ENCODE data around the gene PRDM16. TPM values are rescaled to one million over a fixed set of nuclear protein-coding genes. Genes with fewer than 3 reads are reported as not detected.

PRDM16 gene
- total RNA-seq, 2 donors from 2014 or later: 0.79 to 6.1 TPM

- no peak for DNase-seq
- H3K4me3 ChIP-seq: peak overlapping the region; percentile 0
These were observed 325.3 kb downstream of the PRDM16 start for GRCh38 chr1:3393987-3394920.

GRCh38 chr1:3396411-3396810, 327.4 kb downstream of the PRDM16 start:
- no peak overlapping the region for H3K4me3 ChIP-seq
- no peak overlapping the region for H3K27ac ChIP-seq
- intact Hi-C loops (cut with DNase I): no loop called here
- peaks cover 4% of the 10 kb centered on the region for H3K27me3 ChIP-seq
- no peak for DNase-seq
- TF ChIP-seq CTCF (IDR thresholded peaks at IDR 0.05): no peak
- H3K9ac ChIP-seq (ENCODE audit: low read depth in 2 of 2, low read length in 2 of 2): no peak overlapping the region
- no peaks in the 10 kb centered on the region for H3K36me3 ChIP-seq
- no peaks in the 10 kb centered on the region for H3K9me3 ChIP-seq
- peaks cover 11% of the 10 kb centered on the region for H3K4me1 ChIP-seq

More at GRCh38 chr1:3393987-3394920, 325.3 kb downstream of the PRDM16 start:
- Histone ChIP-seq H3K27me3 (peaks cover 4% of the 10 kb centered on the region), H3K27ac (no peak overlapping the region), H3K9me3 (no peaks in the 10 kb centered on the region), H3K4me1 (peaks cover 11% of the 10 kb centered on the region), H3K9ac (ENCODE audit: low read depth in 2 of 2, low read length in 2 of 2) (no peak overlapping the region), H3K36me3 (no peaks in the 10 kb centered on the region)
- no peak for TF ChIP-seq CTCF (IDR thresholded peaks at IDR 0.05)
- intact Hi-C loops (cut with DNase I): no loop called here

DNA sequence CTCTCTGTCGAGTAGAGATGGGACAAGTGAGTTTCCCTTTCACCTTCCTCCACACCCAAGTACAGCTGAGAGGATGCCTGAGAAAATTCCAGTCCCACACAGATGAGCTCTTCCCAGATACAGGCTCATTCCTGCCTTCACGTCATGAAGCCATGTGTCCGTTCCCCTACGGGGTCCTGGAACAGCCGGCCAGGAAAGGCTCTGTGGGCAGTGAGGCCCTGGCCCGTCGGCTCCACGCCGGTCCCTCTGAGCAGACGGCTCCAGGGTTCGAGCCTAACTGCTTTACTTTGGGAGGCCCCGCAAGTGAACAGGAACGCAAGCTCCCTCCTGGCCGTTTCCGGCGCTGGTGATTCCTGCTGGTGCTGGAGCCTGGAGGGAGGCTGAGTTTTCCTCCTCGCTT, 328.3 kb downstream of the PRDM16 start:
- H3K4me3 ChIP-seq: no peak overlapping the region
- DNase-seq: no peak
- intact Hi-C loops (cut with DNase I): no loop called here
- H3K36me3 ChIP-seq: no peaks in the 10 kb centered on the region
- no peak overlapping the region for H3K27ac ChIP-seq
- TF ChIP-seq CTCF (IDR thresholded peaks at IDR 0.05): no peak
- peaks cover 11% of the 10 kb centered on the region for H3K4me1 ChIP-seq
- H3K27me3 ChIP-seq: peaks cover 4% of the 10 kb centered on the region
- no peaks in the 10 kb centered on the region for H3K9me3 ChIP-seq
- H3K9ac ChIP-seq (ENCODE audit: low read depth in 2 of 2, low read length in 2 of 2): no peak overlapping the region

- peaks cover 3% of the 10 kb centered on the region for H3K4me1 ChIP-seq
- peaks cover 4% of the 10 kb centered on the region for H3K27me3 ChIP-seq
- no peak for TF ChIP-seq CTCF (IDR thresholded peaks at IDR 0.05)
- no peak overlapping the region for H3K27ac ChIP-seq
- no peaks in the 10 kb centered on the region for H3K36me3 ChIP-seq
- no peak for DNase-seq
- no peaks in the 10 kb centered on the region for H3K9me3 ChIP-seq
- no peak overlapping the region for H3K4me3 ChIP-seq
- intact Hi-C loops (cut with DNase I): no loop called here
- H3K9ac ChIP-seq (ENCODE audit: low read depth in 2 of 2, low read length in 2 of 2): no peak overlapping the region
These were observed 329.6 kb downstream of the PRDM16 start for GRCh38 chr1:3398396-3399140.

DNA sequence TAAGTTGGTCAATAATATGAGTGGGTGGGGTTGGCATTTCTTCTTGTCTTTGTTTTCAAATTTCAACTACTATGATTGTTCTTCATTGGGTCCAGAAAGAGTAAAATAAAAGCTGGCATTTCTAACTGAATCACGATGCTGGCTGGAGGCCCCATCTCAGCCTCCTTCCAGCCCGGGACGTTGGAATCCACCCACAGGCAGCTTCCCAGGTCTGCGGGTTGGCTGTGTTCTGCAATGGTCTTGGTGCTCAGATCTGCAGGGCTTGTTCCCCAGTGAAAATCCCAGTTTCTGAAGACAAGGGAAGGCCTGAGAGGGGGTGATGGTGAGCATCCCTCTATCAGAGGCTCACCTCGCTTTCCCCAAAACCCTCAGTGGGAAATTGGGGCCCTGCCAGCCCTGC, 330.7 kb downstream of the PRDM16 start:
- DNase-seq: no peak
- no peak overlapping the region for H3K9ac ChIP-seq (ENCODE audit: low read depth in 2 of 2, low read length in 2 of 2)
- H3K4me3 ChIP-seq: no peak overlapping the region
- H3K27me3 ChIP-seq: no peaks in the 10 kb centered on the region
- no peak for TF ChIP-seq CTCF (IDR thresholded peaks at IDR 0.05)
- H3K9me3 ChIP-seq: no peaks in the 10 kb centered on the region
- intact Hi-C loops (cut with DNase I): loop anchor here (10.0 kb wide), 1 partner anchor 115 kb away; no protein-coding TSS in a partner anchor
- H3K27ac ChIP-seq: no peak overlapping the region
- H3K36me3 ChIP-seq: no peaks in the 10 kb centered on the region
- H3K4me1 ChIP-seq: no peaks in the 10 kb centered on the region

Data from colonic mucosa (tissue), 4 donors.